ENCODE measurements around the gene AFAP1.

The AFAP1 gene

GRCh38 chr4:7817877-7818398 lies 121.7 kb downstream of the AFAP1 start:
- DNase-seq: peak in 1 of 2 donors; percentile 27

- DNase-seq: no peak
Observed at GRCh38 chr4:7816771-7817170, 122.9 kb downstream of the AFAP1 start.

- no peak for DNase-seq
Observed at GRCh38 chr4:7815981-7816380, 123.7 kb downstream of the AFAP1 start.

GRCh38 chr4:7815562-7815961 lies 124.1 kb downstream of the AFAP1 start:
- DNase-seq: no peak

GRCh38 chr4:7814451-7814850 lies 125.2 kb downstream of the AFAP1 start:
- no peak for DNase-seq

GRCh38 chr4:7813674-7814073 lies 126.0 kb downstream of the AFAP1 start:
- no peak for DNase-seq

GRCh38 chr4:7812921-7813320 lies 126.7 kb downstream of the AFAP1 start:
- DNase-seq: no peak

GRCh38 chr4:7812231-7812857 lies 127.3 kb downstream of the AFAP1 start:
- no peak for DNase-seq

- DNase-seq: no peak
Observed at GRCh38 chr4:7811536-7812191, 128.0 kb downstream of the AFAP1 start.

GRCh38 chr4:7810783-7811535 lies 128.7 kb downstream of the AFAP1 start:
- DNase-seq: no peak

GRCh38 chr4:7808752-7809151 lies 130.9 kb downstream of the AFAP1 start:
- no peak for DNase-seq

GRCh38 chr4:7808181-7808580 lies 131.5 kb downstream of the AFAP1 start:
- no peak for DNase-seq

GRCh38 chr4:7807351-7807921 lies 132.2 kb downstream of the AFAP1 start:
- no peak for DNase-seq

- peak; percentile 59 to 64 for DNase-seq
Observed at GRCh38 chr4:7806338-7807090, 133.1 kb downstream of the AFAP1 start.

GRCh38 chr4:7805533-7806337 lies 133.9 kb downstream of the AFAP1 start:
- DNase-seq: no peak

GRCh38 chr4:7804756-7805385 lies 134.8 kb downstream of the AFAP1 start:
- DNase-seq: no peak

- DNase-seq: peak; percentile 70 to 76
Observed at GRCh38 chr4:7803992-7804755, 135.5 kb downstream of the AFAP1 start.

GRCh38 chr4:7803371-7803770 lies 136.3 kb downstream of the AFAP1 start:
- no peak for DNase-seq

GRCh38 chr4:7802093-7802726 lies 137.5 kb downstream of the AFAP1 start:
- peak; percentile 74 to 81 for DNase-seq

GRCh38 chr4:7801641-7802040 lies 138.0 kb downstream of the AFAP1 start:
- DNase-seq: no peak
